Measurements from ENCODE around the gene DYNC2I2. TPM values are rescaled to one million over a fixed set of nuclear protein-coding genes. Genes with fewer than 3 reads are reported as not detected.
"Not testable (repeated sequence)": the region's sequence is repeated elsewhere in the genome, so short reads cannot be mapped to it uniquely, and the experiment has no call there.

Gene DYNC2I2
- polyA plus RNA-seq, 6 donors from 2014 or later, result 36.8 to 76.4 (median 49.7) TPM

GRCh38 chr9:128675382-128675781 is 18.7 kb upstream of the DYNC2I2 start:
- Mint-ChIP-seq H3K4me3 (no peak overlapping the region), H3K36me3 (no peaks in the 10 kb centered on the region), H3K4me1 (peaks cover 0 to 13% (median 3%) of the 10 kb centered on the region in 3 donors)

GRCh38 chr9:128669786-128670185 is 13.1 kb upstream of the DYNC2I2 start:
- DNase-seq (no peak), ATAC-seq (ENCODE audit: low read depth in 2 of 2) (no peak)
- no peak overlapping the region for H3K4me3 Mint-ChIP-seq
- H3K4me1 Mint-ChIP-seq, result peaks cover 0 to 12% (median 5%) of the 10 kb centered on the region in 3 donors
- H3K9me3 Mint-ChIP-seq, result no peaks in the 10 kb centered on the region
- no peaks in the 10 kb centered on the region for H3K27me3 Mint-ChIP-seq
- H3K36me3 Mint-ChIP-seq, result no peaks in the 10 kb centered on the region
- peak overlapping the region in 2 of 6 donors; percentile 15 to 72 for H3K27ac Mint-ChIP-seq

More at GRCh38 chr9:128675382-128675781, 18.7 kb upstream of the DYNC2I2 start:
- H3K27me3 Mint-ChIP-seq, result no peaks in the 10 kb centered on the region
- H3K27ac Mint-ChIP-seq, result peak overlapping the region in 1 of 6 donors; percentile 65
- no peaks in the 10 kb centered on the region for H3K9me3 Mint-ChIP-seq
- DNase-seq, result no peak
- ATAC-seq (ENCODE audit: low read depth in 2 of 2), result no peak

DNA sequence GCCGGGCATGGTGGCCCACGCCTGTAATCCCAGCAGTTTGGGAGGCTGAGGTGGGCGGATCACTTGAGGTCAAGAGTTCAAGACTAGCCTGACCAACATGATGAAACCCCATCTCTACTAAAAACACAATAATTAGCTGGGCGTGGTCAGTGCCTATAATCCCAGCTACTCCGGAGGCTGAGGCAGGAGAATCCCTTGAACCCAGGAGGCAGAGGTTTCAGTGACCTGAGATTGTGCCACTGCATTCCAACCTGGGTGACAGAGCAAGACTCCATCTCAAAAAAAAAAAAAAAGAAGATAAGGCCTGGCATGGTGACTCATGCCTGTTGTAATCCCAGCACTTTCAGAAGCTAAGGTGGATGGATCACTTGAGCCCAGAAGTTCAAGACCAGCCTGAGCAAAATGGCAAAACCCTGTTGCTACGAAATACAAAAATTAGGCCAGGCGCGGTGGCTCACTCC is 9.9 kb upstream of the DYNC2I2 start:
- H3K27ac Mint-ChIP-seq, H3K27me3 Mint-ChIP-seq, DNase-seq: not testable (repeated sequence)

GRCh38 chr9:128657796-128658195 is 1.1 kb upstream of the DYNC2I2 start:
- Mint-ChIP-seq H3K9me3 (no peaks in the 10 kb centered on the region), H3K27me3 (no peaks in the 10 kb centered on the region), H3K4me3 (peak overlapping the region in 6 of 8 donors; percentile 8 to 95 (median 90)), H3K4me1 (peaks cover 7 to 24% (median 8%) of the 10 kb centered on the region in 3 donors), H3K27ac (no peak overlapping the region), H3K36me3 (no peaks in the 10 kb centered on the region)
- DNase-seq (no peak), ATAC-seq (ENCODE audit: low read depth in 2 of 2) (no peak)

More for the DNA sequence above, 9.9 kb upstream of the DYNC2I2 start:
- H3K36me3 Mint-ChIP-seq; H3K4me3 Mint-ChIP-seq; H3K9me3 Mint-ChIP-seq; ATAC-seq (ENCODE audit: low read depth in 2 of 2): not testable (repeated sequence)
- peaks cover 0 to 17% (median 5%) of the 10 kb centered on the region in 3 donors for H3K4me1 Mint-ChIP-seq

- no peaks in the 10 kb centered on the region for H3K36me3 Mint-ChIP-seq
- H3K4me1 Mint-ChIP-seq, result peaks cover 7 to 22% (median 8%) of the 10 kb centered on the region in 3 donors
- no peaks in the 10 kb centered on the region for H3K9me3 Mint-ChIP-seq
- DNase-seq, result no peak
- H3K27me3 Mint-ChIP-seq, result no peaks in the 10 kb centered on the region
- H3K4me3 Mint-ChIP-seq, result peak overlapping the region; percentile 83 to 97 (median 91)
- H3K27ac Mint-ChIP-seq, result peak overlapping the region; percentile 76 to 97 (median 94)
- no peak for ATAC-seq (ENCODE audit: low read depth in 2 of 2)
These were observed 677 bp upstream of the DYNC2I2 start for GRCh38 chr9:128657344-128657704.

- no peaks in the 10 kb centered on the region for H3K9me3 Mint-ChIP-seq
- peak overlapping the region in 5 of 6 donors; percentile 15 to 87 (median 61) for H3K27ac Mint-ChIP-seq
- DNase-seq (no peak), ATAC-seq (ENCODE audit: low read depth in 2 of 2) (no peak)
- peak overlapping the region in 6 of 8 donors; percentile 59 to 93 (median 68) for H3K4me3 Mint-ChIP-seq
- peaks cover 7 to 22% (median 16%) of the 10 kb centered on the region in 3 donors for H3K4me1 Mint-ChIP-seq
- H3K36me3 Mint-ChIP-seq, result no peaks in the 10 kb centered on the region
- no peaks in the 10 kb centered on the region for H3K27me3 Mint-ChIP-seq
These were observed 2.2 kb downstream of the DYNC2I2 start for GRCh38 chr9:128654481-128654880.

DNA sequence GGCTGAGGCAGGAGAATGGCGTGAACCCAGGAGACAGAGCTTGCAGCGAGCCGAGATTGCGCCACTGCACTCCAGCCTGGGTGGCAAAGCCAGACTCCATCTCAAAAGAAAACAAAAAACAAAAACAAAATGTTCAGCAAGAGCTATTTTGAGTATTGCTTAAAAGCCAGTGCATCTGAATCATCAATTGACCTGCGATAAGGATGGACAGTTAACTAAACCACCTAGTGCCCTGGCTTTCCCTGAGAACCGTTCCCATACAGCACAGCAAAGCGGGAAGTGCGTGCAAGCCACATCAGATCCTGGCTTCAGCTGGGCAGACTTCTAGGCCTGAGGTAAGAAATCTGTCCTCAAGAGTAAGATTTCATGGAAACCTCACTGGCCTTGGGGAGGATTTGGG is 2.7 kb downstream of the DYNC2I2 start:
- H3K9me3 Mint-ChIP-seq, result no peaks in the 10 kb centered on the region
- DNase-seq, result no peak
- peak overlapping the region in 4 of 8 donors; percentile 59 to 93 (median 68) for H3K4me3 Mint-ChIP-seq
- peaks cover 7 to 22% (median 16%) of the 10 kb centered on the region in 3 donors for H3K4me1 Mint-ChIP-seq
- ATAC-seq (ENCODE audit: low read depth in 2 of 2), result no peak
- peak overlapping the region in 3 of 6 donors; percentile 15 to 61 (median 57) for H3K27ac Mint-ChIP-seq
- H3K36me3 Mint-ChIP-seq, result no peaks in the 10 kb centered on the region
- no peaks in the 10 kb centered on the region for H3K27me3 Mint-ChIP-seq

DNA sequence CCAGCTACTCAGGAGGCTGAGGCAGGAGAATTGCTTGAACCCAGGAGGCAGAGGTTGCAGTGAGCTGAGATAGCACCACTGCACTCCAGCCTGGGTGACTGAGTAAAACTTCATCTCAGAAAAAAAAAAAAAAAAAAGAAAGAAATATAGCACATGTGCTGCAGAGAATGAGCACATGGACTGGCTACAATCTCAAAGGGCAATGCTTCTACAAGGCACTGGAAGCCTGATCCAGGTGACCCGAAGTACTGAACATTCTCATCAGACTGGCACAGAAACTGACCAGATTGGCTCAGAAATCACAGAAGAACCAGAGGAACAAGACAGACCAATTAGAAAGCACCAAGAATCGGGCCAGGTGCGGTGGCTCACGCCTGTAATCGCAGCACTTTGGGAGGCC is 4.8 kb downstream of the DYNC2I2 start:
- Mint-ChIP-seq H3K4me3 (peak overlapping the region in 3 of 8 donors; percentile 47 to 67 (median 51)), H3K27me3 (no peaks in the 10 kb centered on the region), H3K36me3 (no peaks in the 10 kb centered on the region), H3K9me3 (no peaks in the 10 kb centered on the region), H3K27ac (no peak overlapping the region), H3K4me1 (peaks cover 9 to 21% (median 18%) of the 10 kb centered on the region in 3 donors)
- ATAC-seq (ENCODE audit: low read depth in 2 of 2), result no peak
- no peak for DNase-seq

GRCh38 chr9:128648206-128648605 is 8.4 kb downstream of the DYNC2I2 start:
- not testable (repeated sequence) for H3K9me3 Mint-ChIP-seq, H3K36me3 Mint-ChIP-seq, H3K27me3 Mint-ChIP-seq
- peaks cover 6 to 21% (median 13%) of the 10 kb centered on the region in 3 donors for H3K4me1 Mint-ChIP-seq
- ATAC-seq (ENCODE audit: low read depth in 2 of 2) (peak; percentile 79 to 85), DNase-seq (peak; percentile 54)
- H3K4me3 Mint-ChIP-seq, result peak overlapping the region in 2 of 8 donors; percentile 36 to 75
- peak overlapping the region in 3 of 6 donors; percentile 15 to 45 (median 41) for H3K27ac Mint-ChIP-seq

DNA sequence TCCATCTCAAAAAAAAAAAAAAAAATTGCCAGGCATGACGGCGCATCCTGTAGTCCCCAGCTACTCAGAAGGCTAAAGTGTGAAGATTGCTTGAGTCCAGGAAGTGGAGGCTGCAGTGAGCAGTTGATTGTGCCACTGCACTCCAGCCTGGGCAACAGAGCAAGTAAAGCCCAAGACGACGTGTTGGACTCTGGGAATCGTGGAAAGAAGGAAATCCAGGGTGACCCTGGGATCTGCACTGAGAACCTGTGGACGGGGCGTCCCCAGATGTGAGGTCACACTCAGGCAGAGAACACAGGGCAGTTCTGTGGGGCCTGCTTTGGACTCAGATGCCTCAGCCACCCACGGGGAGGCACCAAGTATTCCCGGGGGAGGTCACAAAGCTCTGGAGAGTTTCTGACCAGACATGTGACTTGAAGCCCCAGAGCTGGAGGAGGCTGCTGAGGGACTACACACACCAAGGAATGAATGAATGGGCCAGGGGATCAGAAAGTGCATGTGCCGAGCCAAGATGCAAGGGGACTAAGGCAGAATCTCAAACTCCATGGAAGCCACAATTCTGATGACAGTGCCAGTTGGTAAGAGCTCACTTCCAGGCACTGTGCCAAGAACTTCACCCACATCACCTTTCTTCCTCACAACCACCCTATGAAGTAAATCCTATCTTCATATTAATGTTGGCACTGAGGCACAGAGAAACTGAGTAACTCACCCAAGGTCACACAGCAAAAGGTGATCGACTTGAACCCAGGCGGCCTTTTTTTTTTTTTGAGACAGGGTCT is 12.9 kb downstream of the DYNC2I2 start:
- Mint-ChIP-seq H3K36me3 (no peaks in the 10 kb centered on the region), H3K27me3 (no peaks in the 10 kb centered on the region), H3K9me3 (no peaks in the 10 kb centered on the region), H3K4me3 (peak overlapping the region in 5 of 8 donors; percentile 12 to 64 (median 30)), H3K27ac (peak overlapping the region in 4 of 6 donors; percentile 12 to 81 (median 54)), H3K4me1 (peaks cover 11 to 20% (median 19%) of the 10 kb centered on the region in 3 donors)
- ATAC-seq (ENCODE audit: low read depth in 2 of 2), result peak; percentile 66 to 73
- no peak for DNase-seq

DNA sequence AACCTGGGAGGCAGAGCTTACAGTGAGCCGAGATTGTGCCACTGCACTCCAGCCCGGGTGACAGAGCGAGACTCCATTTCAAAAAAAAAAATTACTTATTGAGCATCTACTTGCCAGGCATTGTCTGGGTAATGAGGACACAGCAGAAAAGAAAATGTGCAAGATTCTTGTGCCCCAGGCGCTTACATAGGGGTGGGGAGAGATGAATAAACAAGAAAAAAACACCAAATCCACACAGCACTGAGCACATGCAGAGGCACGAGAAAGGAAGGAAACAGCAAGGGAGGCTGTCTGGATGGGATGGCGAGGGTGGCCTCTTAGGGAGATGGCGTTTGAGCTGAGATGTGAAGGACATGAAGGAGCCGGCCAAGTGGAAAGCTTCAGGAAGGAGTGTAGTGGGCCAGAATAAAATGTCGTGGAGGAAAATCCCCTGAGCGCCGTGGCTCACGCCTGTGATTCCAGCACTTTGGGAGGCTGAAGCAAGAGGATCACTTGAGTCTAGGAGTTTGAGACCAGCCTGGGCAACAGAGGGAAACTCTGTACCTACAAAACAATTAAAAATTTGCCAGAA is 13.9 kb downstream of the DYNC2I2 start:
- H3K4me3 Mint-ChIP-seq, result peak overlapping the region in 3 of 8 donors; percentile 2 to 12 (median 12)
- DNase-seq, result no peak
- H3K27ac Mint-ChIP-seq, result peak overlapping the region; percentile 18 to 94 (median 72)
- ATAC-seq (ENCODE audit: low read depth in 2 of 2), result no peak
- H3K36me3 Mint-ChIP-seq, result no peaks in the 10 kb centered on the region
- H3K4me1 Mint-ChIP-seq, result peaks cover 11 to 20% (median 19%) of the 10 kb centered on the region in 3 donors
- H3K9me3 Mint-ChIP-seq, result no peaks in the 10 kb centered on the region
- H3K27me3 Mint-ChIP-seq, result no peaks in the 10 kb centered on the region

- no peak for ATAC-seq (ENCODE audit: low read depth in 2 of 2)
- H3K9me3 Mint-ChIP-seq, result no peaks in the 10 kb centered on the region
These were observed 16.0 kb downstream of the DYNC2I2 start for GRCh38 chr9:128640603-128641002.

DNA sequence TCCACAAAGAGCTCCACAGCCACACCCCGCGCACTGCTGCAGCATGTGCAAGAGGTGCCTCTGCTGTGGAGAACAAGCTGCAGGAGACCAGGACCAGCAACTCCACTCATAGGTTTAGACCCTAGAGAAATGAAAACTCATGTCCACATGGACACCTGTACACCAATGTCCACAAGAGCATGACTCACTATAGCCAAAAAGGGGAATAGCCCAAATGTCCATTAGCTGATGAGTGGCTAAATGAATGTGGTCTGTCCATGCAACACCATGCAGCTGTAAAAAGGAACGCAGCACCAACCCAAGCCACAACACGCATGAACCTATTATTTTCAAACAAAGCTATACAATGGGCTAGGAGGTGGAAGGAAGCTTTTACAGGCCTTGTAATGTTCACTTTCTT is 18.1 kb downstream of the DYNC2I2 start:
- Mint-ChIP-seq H3K27me3 (no peaks in the 10 kb centered on the region), H3K9me3 (no peaks in the 10 kb centered on the region), H3K4me3 (no peak overlapping the region), H3K27ac (peak overlapping the region in 1 of 6 donors; percentile 86), H3K36me3 (peaks cover 0 to 3% of the 10 kb centered on the region in 2 donors), H3K4me1 (peaks cover 8 to 11% (median 9%) of the 10 kb centered on the region in 3 donors)
- no peak for ATAC-seq (ENCODE audit: low read depth in 2 of 2)
- DNase-seq, result no peak

More at GRCh38 chr9:128640603-128641002, 16.0 kb downstream of the DYNC2I2 start:
- no peak for DNase-seq
- peaks cover 8 to 17% (median 15%) of the 10 kb centered on the region in 3 donors for H3K4me1 Mint-ChIP-seq
- H3K27ac Mint-ChIP-seq, result no peak overlapping the region
- no peaks in the 10 kb centered on the region for H3K36me3 Mint-ChIP-seq
- no peaks in the 10 kb centered on the region for H3K27me3 Mint-ChIP-seq
- no peak overlapping the region for H3K4me3 Mint-ChIP-seq
